Measurements from ENCODE around the gene TCP11. TPM values are rescaled to one million over a fixed set of nuclear protein-coding genes. Genes with fewer than 3 reads are reported as not detected.

The TCP11 gene
- total RNA-seq, 1 donor = 0.72 TPM

GRCh38 chr6:35185971-35186370, 44.8 kb upstream of the TCP11 start:
- DNase-seq (ENCODE audit: insufficient read length, low spot score, missing footprints) = no peak
- no peak for TF ChIP-seq CTCF (IDR thresholded peaks at IDR 0.05; ENCODE audit: extremely low read depth, low read depth, low read length)
- no peak overlapping the region for H3K4me2 ChIP-seq (ENCODE audit: insufficient read depth, low read length)
- H3K4me1 ChIP-seq (ENCODE audit: insufficient read depth, low read length) = peaks cover 39% of the 10 kb centered on the region
- H3K4me3 ChIP-seq (ENCODE audit: insufficient read depth, low read length) = no peak overlapping the region
- no peaks in the 10 kb centered on the region for H3K79me2 ChIP-seq (ENCODE audit: insufficient read depth, low read length)
- H2AFZ ChIP-seq (ENCODE audit: low read length) = no peak overlapping the region
- H3K36me3 ChIP-seq (ENCODE audit: insufficient read depth, low read length) = no peaks in the 10 kb centered on the region
- no peaks in the 10 kb centered on the region for H3K9me3 ChIP-seq (ENCODE audit: low read depth, low read length)
- H3K27ac ChIP-seq (ENCODE audit: low read depth, low read length) = peak overlapping the region; percentile 53
- no peaks in the 10 kb centered on the region for H4K20me1 ChIP-seq (ENCODE audit: insufficient read depth, low read length)
- H3K27me3 ChIP-seq (ENCODE audit: insufficient read depth, low read length) = no peaks in the 10 kb centered on the region

- no peak for TF ChIP-seq CTCF (IDR thresholded peaks at IDR 0.05; ENCODE audit: extremely low read depth, low read depth, low read length)
- Histone ChIP-seq H2AFZ (ENCODE audit: low read length) (no peak overlapping the region), H3K9me3 (ENCODE audit: low read depth, low read length) (no peaks in the 10 kb centered on the region), H4K20me1 (ENCODE audit: insufficient read depth, low read length) (no peaks in the 10 kb centered on the region), H3K4me3 (ENCODE audit: insufficient read depth, low read length) (no peak overlapping the region), H3K79me2 (ENCODE audit: insufficient read depth, low read length) (no peaks in the 10 kb centered on the region), H3K27ac (ENCODE audit: low read depth, low read length) (peak overlapping the region; percentile 53), H3K27me3 (ENCODE audit: insufficient read depth, low read length) (no peaks in the 10 kb centered on the region), H3K36me3 (ENCODE audit: insufficient read depth, low read length) (no peaks in the 10 kb centered on the region), H3K4me2 (ENCODE audit: insufficient read depth, low read length) (peak overlapping the region; percentile 34), H3K4me1 (ENCODE audit: insufficient read depth, low read length) (peaks cover 40% of the 10 kb centered on the region)
- DNase-seq (ENCODE audit: insufficient read length, low spot score, missing footprints) = peak; percentile 84
Observed at GRCh38 chr6:35185302-35185681, 44.2 kb upstream of the TCP11 start.

- Histone ChIP-seq H3K36me3 (ENCODE audit: insufficient read depth, low read length) (no peaks in the 10 kb centered on the region), H4K20me1 (ENCODE audit: insufficient read depth, low read length) (no peaks in the 10 kb centered on the region), H3K9me3 (ENCODE audit: low read depth, low read length) (no peaks in the 10 kb centered on the region), H3K4me3 (ENCODE audit: insufficient read depth, low read length) (no peak overlapping the region), H3K4me1 (ENCODE audit: insufficient read depth, low read length) (peaks cover 38% of the 10 kb centered on the region), H3K27ac (ENCODE audit: low read depth, low read length) (peak overlapping the region; percentile 53), H3K27me3 (ENCODE audit: insufficient read depth, low read length) (no peaks in the 10 kb centered on the region), H3K79me2 (ENCODE audit: insufficient read depth, low read length) (no peaks in the 10 kb centered on the region), H2AFZ (ENCODE audit: low read length) (no peak overlapping the region), H3K4me2 (ENCODE audit: insufficient read depth, low read length) (peak overlapping the region; percentile 34)
- no peak for TF ChIP-seq CTCF (IDR thresholded peaks at IDR 0.05; ENCODE audit: extremely low read depth, low read depth, low read length)
- DNase-seq (ENCODE audit: insufficient read length, low spot score, missing footprints) = no peak
Observed at GRCh38 chr6:35184580-35185301, 43.6 kb upstream of the TCP11 start.

- no peaks in the 10 kb centered on the region for H3K27me3 ChIP-seq (ENCODE audit: insufficient read depth, low read length)
- DNase-seq (ENCODE audit: insufficient read length, low spot score, missing footprints) = no peak
- no peaks in the 10 kb centered on the region for H4K20me1 ChIP-seq (ENCODE audit: insufficient read depth, low read length)
- H2AFZ ChIP-seq (ENCODE audit: low read length) = no peak overlapping the region
- no peak for TF ChIP-seq CTCF (IDR thresholded peaks at IDR 0.05; ENCODE audit: extremely low read depth, low read depth, low read length)
- H3K4me3 ChIP-seq (ENCODE audit: insufficient read depth, low read length) = no peak overlapping the region
- H3K79me2 ChIP-seq (ENCODE audit: insufficient read depth, low read length) = no peaks in the 10 kb centered on the region
- H3K4me1 ChIP-seq (ENCODE audit: insufficient read depth, low read length) = peaks cover 46% of the 10 kb centered on the region
- H3K36me3 ChIP-seq (ENCODE audit: insufficient read depth, low read length) = no peaks in the 10 kb centered on the region
- no peaks in the 10 kb centered on the region for H3K9me3 ChIP-seq (ENCODE audit: low read depth, low read length)
- no peak overlapping the region for H3K27ac ChIP-seq (ENCODE audit: low read depth, low read length)
- no peak overlapping the region for H3K4me2 ChIP-seq (ENCODE audit: insufficient read depth, low read length)
Observed at GRCh38 chr6:35183935-35184334, 42.8 kb upstream of the TCP11 start.

Data from osteoblast (primary cell).